GM18861 (cell line): ENCODE measurements around the gene SKOR1.

Experiments
- ATAC-seq: cut with Tn5 transposase; IDR thresholded peaks from one replicate; pipeline ENCODE4 v1.9.1; 2021; ENCODE audit not compliant: unreplicated experiment

SKOR1 gene

GRCh38 chr15:67850994-67851571 is 25.8 kb downstream of the SKOR1 start:
- no peak for ATAC-seq

DNA sequence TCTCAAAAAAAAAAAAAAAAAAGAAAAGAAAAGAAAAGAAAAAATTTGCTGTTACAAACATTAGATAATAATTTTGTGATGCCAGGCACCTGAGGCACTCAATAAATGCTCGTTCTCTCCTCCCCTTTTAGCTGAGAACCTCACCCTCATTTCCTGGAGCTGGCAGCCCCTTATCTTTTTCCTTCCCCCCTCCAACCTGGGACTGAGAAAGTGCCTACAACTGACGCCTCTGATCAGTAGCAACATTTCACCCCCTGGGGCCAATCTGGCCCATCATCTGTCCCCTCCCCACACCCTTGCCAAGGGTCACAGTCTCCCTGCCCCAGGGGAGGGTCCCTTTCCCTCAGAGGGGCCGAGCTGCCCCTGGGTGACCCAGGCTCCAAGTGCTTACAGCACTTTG is 27.1 kb downstream of the SKOR1 start:
- no peak for ATAC-seq

GRCh38 chr15:67853454-67853853 is 28.1 kb downstream of the SKOR1 start:
- ATAC-seq, result no peak

DNA sequence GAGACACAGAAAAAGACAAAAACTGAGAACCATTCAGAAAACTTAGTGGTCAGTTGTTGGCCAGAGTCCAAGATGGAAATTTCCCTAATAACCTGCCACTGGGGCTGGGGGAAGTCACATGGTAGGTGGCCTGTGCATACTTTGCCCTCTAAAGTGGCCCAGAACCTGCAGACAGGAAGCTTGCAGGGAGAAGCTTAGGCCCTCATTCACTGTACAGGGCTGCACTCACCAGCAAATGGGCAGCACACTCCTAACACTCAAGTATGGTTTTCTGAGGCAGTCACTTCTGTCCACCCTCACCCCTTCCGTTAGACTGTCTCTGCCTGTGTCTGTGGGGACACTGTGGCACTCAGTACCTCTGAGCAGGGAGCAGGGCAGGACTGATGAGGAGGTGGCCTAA is 29.0 kb downstream of the SKOR1 start:
- no peak for ATAC-seq

DNA sequence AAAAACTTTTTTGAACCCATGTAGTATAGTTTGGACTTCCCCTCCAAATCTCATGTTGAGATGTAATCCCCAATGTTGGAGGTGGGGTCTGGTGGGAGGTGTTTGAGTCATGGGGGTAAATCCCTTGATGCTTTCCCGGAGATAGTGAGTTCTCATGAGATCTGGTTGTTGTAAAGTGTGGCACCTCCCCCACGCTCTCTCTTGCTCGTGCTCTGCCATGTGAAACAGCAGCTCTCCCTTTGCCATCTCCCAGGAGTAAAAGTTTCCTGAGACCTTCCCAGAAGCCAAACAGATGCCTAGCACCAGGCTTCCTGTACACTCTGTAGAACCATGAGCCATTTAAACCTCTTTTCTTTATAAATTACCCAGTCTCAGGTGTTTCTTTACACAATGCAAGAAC is 30.5 kb downstream of the SKOR1 start:
- ATAC-seq, result no peak

DNA sequence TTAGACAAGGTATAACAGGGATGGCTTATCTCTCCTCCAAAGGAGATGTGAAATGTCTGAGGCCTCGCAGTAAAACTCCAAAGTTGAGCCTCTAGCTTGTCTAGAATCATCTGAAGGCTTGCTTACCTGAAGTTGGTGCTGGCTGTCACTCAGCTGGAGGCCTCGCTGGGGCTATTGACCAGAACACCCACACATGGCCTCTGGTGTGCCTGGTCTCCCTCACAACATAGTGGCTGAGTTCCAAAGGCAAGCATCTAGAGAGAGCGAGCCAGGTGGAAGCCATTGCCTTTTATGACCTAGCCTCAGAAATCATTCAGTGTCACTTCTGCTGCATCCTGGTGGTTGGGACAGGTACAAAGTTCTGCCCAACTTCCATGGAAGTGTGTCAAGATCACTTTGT is 31.9 kb downstream of the SKOR1 start:
- ATAC-seq, result no peak

DNA sequence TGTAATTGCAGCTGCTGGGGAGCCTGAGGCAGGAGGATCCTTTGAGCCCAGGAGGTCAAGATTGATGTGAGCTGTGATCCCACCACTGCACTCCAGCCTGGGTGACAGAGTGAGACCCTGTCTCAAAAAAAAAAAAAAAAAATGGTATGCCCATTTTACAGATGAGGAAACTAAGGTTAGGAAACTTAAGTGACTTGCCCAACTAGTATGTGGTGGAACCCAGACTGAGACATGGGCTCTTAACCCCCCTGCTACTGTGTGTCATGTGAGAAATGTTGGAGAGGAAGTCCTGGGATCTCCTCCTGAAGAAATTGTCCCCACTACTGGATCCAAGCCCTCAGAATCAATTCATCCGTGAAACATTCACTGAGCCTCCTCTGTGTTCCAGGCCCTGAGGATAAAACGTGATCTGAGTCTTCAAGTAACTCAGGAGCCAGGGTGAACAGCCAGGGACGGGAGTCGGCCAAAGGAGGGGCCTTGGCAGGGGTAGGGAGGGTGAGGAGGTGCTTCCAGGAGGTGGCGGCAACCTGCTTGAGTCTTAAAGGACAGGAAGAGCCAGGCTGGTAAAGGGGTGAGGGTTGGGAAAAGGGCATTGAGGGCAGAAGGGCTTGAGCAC is 34.1 kb downstream of the SKOR1 start:
- ATAC-seq, result no peak

- ATAC-seq, result no peak
These were observed 36.7 kb downstream of the SKOR1 start for GRCh38 chr15:67861983-67862382.

GRCh38 chr15:67862750-67863441 is 37.6 kb downstream of the SKOR1 start:
- ATAC-seq, result peak; percentile 31

GRCh38 chr15:67863442-67863987 is 38.2 kb downstream of the SKOR1 start:
- peak; percentile 62 for ATAC-seq

GRCh38 chr15:67865331-67865730 is 40.0 kb downstream of the SKOR1 start:
- no peak for ATAC-seq

GRCh38 chr15:67865766-67866165 is 40.5 kb downstream of the SKOR1 start:
- ATAC-seq, result no peak

DNA sequence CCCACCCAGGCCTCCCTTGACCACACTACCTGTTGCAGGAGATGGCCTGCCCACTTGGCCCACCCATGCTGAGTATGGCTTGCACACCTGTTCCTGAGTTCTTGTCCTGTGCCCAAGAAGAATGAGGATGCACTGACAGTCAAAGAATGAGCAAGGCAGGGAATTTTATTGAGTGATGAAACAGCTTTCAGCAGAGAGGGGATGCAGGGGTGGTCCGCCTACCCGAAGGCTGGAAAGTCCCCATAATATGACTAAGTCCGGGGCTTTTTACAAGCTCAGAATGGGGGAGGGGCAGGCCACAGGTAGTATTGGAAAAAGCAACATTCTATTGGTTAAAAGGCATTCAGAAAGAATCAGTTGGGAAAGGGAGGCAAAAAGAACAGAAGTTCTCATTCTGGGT is 44.4 kb downstream of the SKOR1 start:
- ATAC-seq, result no peak

DNA sequence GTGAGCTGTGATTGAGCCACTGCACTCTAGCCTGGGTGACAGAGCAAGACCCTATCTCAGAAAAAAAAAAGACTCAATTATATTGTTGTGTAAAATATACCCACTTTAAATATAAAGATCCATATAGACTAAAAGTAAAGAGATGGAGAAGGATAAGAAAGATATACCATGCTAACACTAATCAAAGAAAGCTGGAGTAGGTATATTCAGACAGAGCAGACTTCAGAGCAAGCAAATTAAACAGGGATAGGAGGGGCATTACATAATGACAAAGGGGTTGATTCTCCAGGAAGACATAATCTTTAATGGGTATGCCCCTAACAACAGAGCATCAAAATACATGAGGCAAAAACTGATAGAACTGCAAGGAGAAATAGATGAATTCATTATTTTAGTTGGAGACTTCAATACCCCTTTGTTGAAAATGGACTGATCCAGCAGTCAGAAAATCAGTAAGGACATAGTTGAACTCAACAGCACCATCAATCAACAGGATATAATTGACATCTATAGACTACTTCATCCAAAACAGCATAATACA is 45.6 kb downstream of the SKOR1 start:
- no peak for ATAC-seq

GRCh38 chr15:67873777-67874176 is 48.5 kb downstream of the SKOR1 start:
- no peak for ATAC-seq

DNA sequence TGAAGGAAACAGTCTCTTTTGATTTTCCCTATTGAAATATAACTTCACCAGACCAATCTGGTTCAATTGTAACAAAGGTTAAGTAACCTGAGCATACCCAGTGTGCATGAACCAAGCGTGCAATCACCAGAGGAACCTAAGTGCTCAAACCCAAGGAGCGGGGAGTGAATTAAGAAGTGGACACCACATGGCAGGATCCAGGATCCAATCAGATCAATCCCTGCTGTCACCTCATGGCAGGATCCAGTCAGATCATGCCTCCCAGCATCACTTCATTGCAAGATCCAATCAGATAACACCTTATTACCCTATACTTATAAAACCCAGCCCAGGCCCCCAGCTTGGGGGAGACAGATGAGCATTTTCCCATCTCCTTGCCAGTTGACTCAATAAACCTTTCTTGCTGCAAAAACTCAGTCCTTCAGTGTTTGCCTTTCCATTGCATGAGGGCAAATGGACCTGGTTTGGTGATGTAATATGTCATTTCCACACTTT is 53.5 kb downstream of the SKOR1 start:
- ATAC-seq, result no peak

GRCh38 chr15:67879440-67880129 is 54.3 kb downstream of the SKOR1 start:
- no peak for ATAC-seq

- no peak for ATAC-seq
These were observed 55.4 kb downstream of the SKOR1 start for GRCh38 chr15:67880651-67881182.

- no peak for ATAC-seq
These were observed 57.4 kb downstream of the SKOR1 start for GRCh38 chr15:67882487-67883233.

- ATAC-seq, result no peak
These were observed 58.0 kb downstream of the SKOR1 start for GRCh38 chr15:67883234-67883773.
